Vagina (tissue), 2 donors: ENCODE measurements around the gene PAPPA2. TPM values are rescaled to one million over a fixed set of nuclear protein-coding genes. Genes with fewer than 3 reads are reported as not detected.
"Not testable (repeated sequence)": the region's sequence is repeated elsewhere in the genome, so short reads cannot be mapped to it uniquely, and the experiment has no call there.

Experiments used
- DNase-seq, 2 donors: peaks; one replicate each; pipeline ENCODE4 v3.0.0-alpha.2; 2017; ENCODE audit errors: extremely low spot score in 2 of 2
- H3K27ac ChIP-seq: fragments of 200-600 bp; sonication (generic); one replicate; pipeline ENCODE4 v1.5.1; 2019
- H3K27me3 ChIP-seq: fragments of 200-600 bp; sonication (generic); one replicate; pipeline ENCODE4 v1.5.1; 2019
- H3K36me3 ChIP-seq, 2 donors: fragments of 200-600 bp; sonication (generic); one replicate each; pipeline ENCODE4 v1.5.1; 2017 to 2019
- H3K4me1 ChIP-seq: fragments of 200-600 bp; sonication (generic); one replicate; pipeline ENCODE4 v1.5.1; 2019
- H3K4me3 ChIP-seq, 2 donors: fragments of 200-600 bp; sonication (generic); 1 replicate in 1 of 2; 2 replicates in 1 of 2; pipeline ENCODE4 v1.5.1; 2016 to 2019
- H3K9me3 ChIP-seq: fragments of 200-600 bp; sonication (generic); one replicate; pipeline ENCODE4 v1.5.1; 2019
- POLR2A ChIP-seq, 2 donors: fragments of 450-650 bp; IDR thresholded peaks; one replicate each; pipeline ENCODE4 v1.6.1; 2017; ENCODE audit warnings: antibody characterized with exemption in 2 of 2, mild to moderate bottlenecking in 2 of 2, moderate library complexity in 2 of 2
- POLR2AphosphoS5 ChIP-seq, 2 donors: sonication (generic); formaldehyde crosslinking; IDR thresholded peaks; one replicate each; pipeline ENCODE4 v1.9.0; 2017; ENCODE audit warnings: antibody characterized with exemption in 2 of 2, mild to moderate bottlenecking in 2 of 2, low read depth in 1 of 2; ENCODE audit not compliant: insufficient read depth in 1 of 2
- intact Hi-C: fragments of 100-400 bp; cut with DNase I; formaldehyde crosslinking; loops from one replicate; pipeline ENCODE4 v1.15.1; 2023
- total RNA-seq: library from RNA; depleted of rRNA; stranded (reverse); fragments of >200 nt; gene quantifications from one replicate; pipeline ENCODE4 v1.2.3, GENCODE V29; 2016
- TF ChIP-seq, protein P1 (sequence below), 3 experiments: fragments of 450-650 bp in 2 of 3; fragments of 200-600 bp in 1 of 3; sonication (generic) in 1 of 3; IDR thresholded peaks; one replicate each; pipeline ENCODE4 v1.5.1; 2017 to 2019; ENCODE audit warnings: antibody characterized with exemption in 3 of 3, mild to moderate bottlenecking in 2 of 3, moderate library complexity in 2 of 3

PAPPA2 gene
- total RNA-seq, 1 donor from 2014 or later = 0.25 TPM

DNA sequence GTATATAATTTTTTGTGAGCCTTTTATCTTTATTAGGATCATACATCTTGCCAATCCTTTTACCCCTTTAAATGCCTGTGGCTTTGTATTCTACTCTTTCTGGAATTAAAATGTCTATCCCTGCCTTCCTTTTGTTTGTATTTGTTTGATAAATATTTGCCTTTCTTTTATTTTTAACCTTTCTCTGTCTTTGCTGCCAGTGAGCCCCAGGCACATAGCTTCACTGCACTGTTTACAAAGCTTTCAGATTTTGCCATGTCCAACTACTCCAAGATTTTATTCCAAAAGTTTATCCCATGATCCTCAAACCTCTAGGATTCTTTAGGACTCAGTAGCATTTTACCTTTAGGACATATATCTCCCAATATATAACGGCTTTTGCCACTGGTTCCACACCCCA lies 281.2 kb downstream of the PAPPA2 start:
- DNase-seq = no peak
- Histone ChIP-seq H3K9me3 (no peaks in the 10 kb centered on the region), H3K27me3 (no peaks in the 10 kb centered on the region), H3K4me3 (no peak overlapping the region), H3K27ac (no peak overlapping the region), H3K4me1 (no peaks in the 10 kb centered on the region), H3K36me3 (no peaks in the 10 kb centered on the region)
- intact Hi-C loops = no loop called here
- no peak for TF ChIP-seq POLR2A (IDR thresholded peaks at IDR 0.05)
- TF ChIP-seq, protein P1, sequence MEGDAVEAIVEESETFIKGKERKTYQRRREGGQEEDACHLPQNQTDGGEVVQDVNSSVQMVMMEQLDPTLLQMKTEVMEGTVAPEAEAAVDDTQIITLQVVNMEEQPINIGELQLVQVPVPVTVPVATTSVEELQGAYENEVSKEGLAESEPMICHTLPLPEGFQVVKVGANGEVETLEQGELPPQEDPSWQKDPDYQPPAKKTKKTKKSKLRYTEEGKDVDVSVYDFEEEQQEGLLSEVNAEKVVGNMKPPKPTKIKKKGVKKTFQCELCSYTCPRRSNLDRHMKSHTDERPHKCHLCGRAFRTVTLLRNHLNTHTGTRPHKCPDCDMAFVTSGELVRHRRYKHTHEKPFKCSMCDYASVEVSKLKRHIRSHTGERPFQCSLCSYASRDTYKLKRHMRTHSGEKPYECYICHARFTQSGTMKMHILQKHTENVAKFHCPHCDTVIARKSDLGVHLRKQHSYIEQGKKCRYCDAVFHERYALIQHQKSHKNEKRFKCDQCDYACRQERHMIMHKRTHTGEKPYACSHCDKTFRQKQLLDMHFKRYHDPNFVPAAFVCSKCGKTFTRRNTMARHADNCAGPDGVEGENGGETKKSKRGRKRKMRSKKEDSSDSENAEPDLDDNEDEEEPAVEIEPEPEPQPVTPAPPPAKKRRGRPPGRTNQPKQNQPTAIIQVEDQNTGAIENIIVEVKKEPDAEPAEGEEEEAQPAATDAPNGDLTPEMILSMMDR (IDR thresholded peaks at IDR 0.05) = no peak
- no peak for TF ChIP-seq POLR2AphosphoS5 (IDR thresholded peaks at IDR 0.05; ENCODE audit: insufficient read depth in 1 of 2, low read depth in 1 of 2)

DNA sequence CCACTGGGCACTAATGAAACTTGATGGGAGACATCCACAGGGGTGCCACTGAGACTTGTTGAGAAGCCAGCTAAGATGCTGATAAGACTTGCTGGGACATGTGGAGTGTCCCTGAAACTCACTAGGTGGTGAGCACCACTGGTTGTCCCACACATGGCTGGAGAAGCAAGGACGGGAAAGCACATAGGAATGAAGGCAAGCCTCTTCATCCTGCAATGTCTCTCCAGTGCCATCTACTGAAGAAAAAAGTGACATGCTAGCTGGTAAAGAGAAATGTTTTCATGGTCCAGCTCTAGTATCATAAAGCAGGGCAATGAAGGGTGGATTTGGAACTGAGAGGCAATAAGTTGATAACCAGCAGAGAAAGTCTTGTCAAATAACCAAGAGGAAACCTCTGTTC lies 283.0 kb downstream of the PAPPA2 start:
- H3K27me3 ChIP-seq = no peaks in the 10 kb centered on the region
- intact Hi-C loops = no loop called here
- H3K4me3 ChIP-seq = no peak overlapping the region
- H3K9me3 ChIP-seq = no peaks in the 10 kb centered on the region
- no peak overlapping the region for H3K27ac ChIP-seq
- no peaks in the 10 kb centered on the region for H3K4me1 ChIP-seq
- TF ChIP-seq POLR2A (IDR thresholded peaks at IDR 0.05) (no peak), POLR2AphosphoS5 (IDR thresholded peaks at IDR 0.05; ENCODE audit: insufficient read depth in 1 of 2, low read depth in 1 of 2) (no peak)
- TF ChIP-seq, protein P1 (IDR thresholded peaks at IDR 0.05) = no peak
- H3K36me3 ChIP-seq = no peaks in the 10 kb centered on the region
- no peak for DNase-seq

DNA sequence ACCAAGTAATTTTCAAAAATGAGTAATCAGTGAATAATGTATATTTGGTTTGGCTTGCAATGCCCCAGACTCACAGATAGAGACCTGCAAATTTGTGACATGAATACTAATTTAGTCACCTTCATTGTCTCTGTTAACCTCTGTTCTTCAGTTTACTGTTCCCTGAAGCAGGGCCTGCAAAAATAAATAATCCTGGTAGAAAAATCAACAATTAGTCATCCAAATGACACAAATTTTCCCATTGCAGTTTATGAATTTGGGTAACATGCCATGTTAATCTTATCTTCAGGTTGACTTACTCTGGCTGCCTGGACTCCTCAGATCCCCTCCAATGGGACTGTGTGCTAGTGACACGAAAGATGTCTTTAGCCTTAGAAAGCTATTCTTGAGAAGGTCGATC lies 289.5 kb downstream of the PAPPA2 start:
- Histone ChIP-seq H3K36me3 (no peaks in the 10 kb centered on the region), H3K9me3 (no peaks in the 10 kb centered on the region), H3K27me3 (no peaks in the 10 kb centered on the region), H3K4me1 (no peaks in the 10 kb centered on the region), H3K27ac (no peak overlapping the region), H3K4me3 (no peak overlapping the region)
- intact Hi-C loops = no loop called here
- TF ChIP-seq, protein P1 (IDR thresholded peaks at IDR 0.05) = no peak
- TF ChIP-seq POLR2A (IDR thresholded peaks at IDR 0.05) (no peak), POLR2AphosphoS5 (IDR thresholded peaks at IDR 0.05; ENCODE audit: insufficient read depth in 1 of 2, low read depth in 1 of 2) (no peak)
- no peak for DNase-seq

GRCh38 chr1:176754676-176755075 lies 291.7 kb downstream of the PAPPA2 start:
- H3K27me3 ChIP-seq = no peaks in the 10 kb centered on the region
- H3K27ac ChIP-seq = no peak overlapping the region
- no peaks in the 10 kb centered on the region for H3K4me1 ChIP-seq
- H3K36me3 ChIP-seq = no peaks in the 10 kb centered on the region
- H3K9me3 ChIP-seq = no peaks in the 10 kb centered on the region
- no peak for DNase-seq
- H3K4me3 ChIP-seq = no peak overlapping the region
- TF ChIP-seq, protein P1 (IDR thresholded peaks at IDR 0.05) = no peak
- no peak for TF ChIP-seq POLR2A (IDR thresholded peaks at IDR 0.05)
- TF ChIP-seq POLR2AphosphoS5 (IDR thresholded peaks at IDR 0.05; ENCODE audit: insufficient read depth in 1 of 2, low read depth in 1 of 2) = no peak
- intact Hi-C loops = no loop called here

GRCh38 chr1:176756817-176757216 lies 293.8 kb downstream of the PAPPA2 start:
- H3K9me3 ChIP-seq, H3K36me3 ChIP-seq, H3K27me3 ChIP-seq, DNase-seq, H3K27ac ChIP-seq, intact Hi-C loops, H3K4me1 ChIP-seq, H3K4me3 ChIP-seq: not testable (repeated sequence)

GRCh38 chr1:176765608-176766007 lies 302.6 kb downstream of the PAPPA2 start:
- no peaks in the 10 kb centered on the region for H3K9me3 ChIP-seq
- H3K36me3 ChIP-seq = no peaks in the 10 kb centered on the region
- H3K27me3 ChIP-seq = no peaks in the 10 kb centered on the region
- no peak overlapping the region for H3K27ac ChIP-seq
- TF ChIP-seq POLR2AphosphoS5 (IDR thresholded peaks at IDR 0.05; ENCODE audit: insufficient read depth in 1 of 2, low read depth in 1 of 2) (no peak), POLR2A (IDR thresholded peaks at IDR 0.05) (no peak)
- TF ChIP-seq, protein P1 (IDR thresholded peaks at IDR 0.05) = no peak
- no peak for DNase-seq
- intact Hi-C loops = no loop called here
- no peak overlapping the region for H3K4me3 ChIP-seq
- H3K4me1 ChIP-seq = no peaks in the 10 kb centered on the region
